ENCODE data around the gene KCNN1. TPM values are rescaled to one million over a fixed set of nuclear protein-coding genes. Genes with fewer than 3 reads are reported as not detected.

The KCNN1 gene
- total RNA-seq, 1 experiment from 2014 or later = 9.2 TPM

GRCh38 chr19:18007917-18008673 lies 41.2 kb downstream of the KCNN1 start, which contains the start of gene ARRDC2:
ARRDC2 (plus strand) TSS chr19:18008170; CDS start chr19:18008311, 141 bp downstream.
- Histone ChIP-seq H3K18ac (ENCODE audit: insufficient read length, low read depth, low read length) (peak within 1 kb of the TSS; percentile 25), H3K4me1 (ENCODE audit: insufficient read depth, low read length) (no peaks in the 10 kb centered on the region), H3K56ac (ENCODE audit: insufficient read length, low read depth, low read length) (no peak within 1 kb of the TSS), H3K4ac (ENCODE audit: low read depth, low read length) (no peak within 1 kb of the TSS), H3T11ph (ENCODE audit: low read length) (no peak within 1 kb of the TSS), H4K8ac (replicated peaks; ENCODE audit: insufficient read length, low read depth, low read length) (no peak within 1 kb of the TSS), H3K79me2 (ENCODE audit: insufficient read depth, low read length) (no peaks in the 10 kb centered on the region), H2BK120ac (ENCODE audit: low read depth, low read length, poor library complexity, severe bottlenecking) (no peak within 1 kb of the TSS), H3K23me2 (ENCODE audit: insufficient read length, low read depth, low read length, poor library complexity, severe bottlenecking) (peaks cover 8% of the 10 kb centered on the region), H3K27me3 (ENCODE audit: insufficient read depth, low read length) (no peaks in the 10 kb centered on the region), H2AK5ac (ENCODE audit: insufficient read length, low read length) (no peak within 1 kb of the TSS), H2AFZ (ENCODE audit: low read length) (no peak within 1 kb of the TSS), H4K20me1 (ENCODE audit: control insufficient read depth, insufficient read depth, insufficient read length) (no peaks in the 10 kb centered on the region), H3K23ac (ENCODE audit: insufficient read length, low read depth, low read length) (no peak within 1 kb of the TSS), H4K5ac (ENCODE audit: insufficient read length, low read depth, low read length) (no peak within 1 kb of the TSS), H2BK15ac (ENCODE audit: low read depth, low read length) (no peak within 1 kb of the TSS), H2BK20ac (ENCODE audit: low read depth, low read length, poor library complexity, severe bottlenecking) (no peak within 1 kb of the TSS), H4K91ac (ENCODE audit: insufficient read length, low read depth, low read length) (no peak within 1 kb of the TSS), H3K79me1 (ENCODE audit: insufficient read depth, low read depth, low read length, poor library complexity, severe bottlenecking) (no peaks in the 10 kb centered on the region), H3K9ac (ENCODE audit: extremely low read depth, insufficient read length, low read length) (peak within 1 kb of the TSS; percentile 25), H3K9me3 (ENCODE audit: control insufficient read depth, low read depth, low read length) (no peaks in the 10 kb centered on the region), H2BK5ac (ENCODE audit: insufficient read length, low read length) (no peak within 1 kb of the TSS), H2BK12ac (ENCODE audit: insufficient read length, low read depth, low read length) (no peak within 1 kb of the TSS), H3K14ac (ENCODE audit: insufficient read depth, low read length) (no peak within 1 kb of the TSS), H3K27ac (ENCODE audit: insufficient read length, low read depth, low read length) (no peak within 1 kb of the TSS), H3K4me2 (ENCODE audit: insufficient read depth, insufficient read length, low read length) (peak within 1 kb of the TSS; percentile 87)
- H3K36me3 Mint-ChIP-seq (ENCODE audit: insufficient read depth in 1 of 3, low read depth in 3 of 3) = peaks cover 2 to 17% (median 9%) of the 10 kb centered on the region in 3 experiments
- H3K9me3 Mint-ChIP-seq = peaks cover 3 to 6% of the 10 kb centered on the region in 2 experiments
- peak within 1 kb of the TSS in 2 of 3 experiments; percentile 49 to 96; a peak in 1 of 7 replicates for H3K27ac Mint-ChIP-seq
- H3K4me3 Mint-ChIP-seq = peak within 1 kb of the TSS; percentile 78 to 96
- H3K27me3 Mint-ChIP-seq (ENCODE audit: low read depth) = peaks cover 3% of the 10 kb centered on the region
- TF ChIP-seq CTCF (conservative IDR thresholded peaks at IDR 0.05) = no peak
- H3K4me1 Mint-ChIP-seq = peaks cover 4 to 9% of the 10 kb centered on the region in 2 experiments
- DNase-seq = peak; percentile 93
- WGBS (ENCODE audit: extremely low coverage, insufficient read length, low lambda C conversion rate) = no CpG with 5 or more reads among the region's 92 CpGs

All from H9 (cell line).